Stimulated activated CD4-positive, alpha-beta T cell treated with anti-CD3 and anti-CD28 coated beads, Interleukin-4, amount 100 ng/mL, for 4 hours (primary cell): ENCODE data around the gene HTR3B.

ENCODE experiments used
- DNase-seq, 2 experiments: peaks; one replicate each; pipeline ENCODE4 v3.0.0-alpha.2; 2020

The HTR3B gene

GRCh38 chr11:113992459-113993110 is 88.0 kb downstream of the HTR3B start:
- no peak for DNase-seq

- DNase-seq: peak; percentile 11
Measured at GRCh38 chr11:113994077-113994954, 89.7 kb downstream of the HTR3B start.
